HG03066 (cell line): ENCODE measurements around the gene TDRD5.

ENCODE experiments used
- ATAC-seq: cut with Tn5 transposase; IDR thresholded peaks from one replicate; pipeline ENCODE4 v1.9.1; 2021; ENCODE audit warnings: low read depth; ENCODE audit not compliant: unreplicated experiment

TDRD5 gene, protein sequence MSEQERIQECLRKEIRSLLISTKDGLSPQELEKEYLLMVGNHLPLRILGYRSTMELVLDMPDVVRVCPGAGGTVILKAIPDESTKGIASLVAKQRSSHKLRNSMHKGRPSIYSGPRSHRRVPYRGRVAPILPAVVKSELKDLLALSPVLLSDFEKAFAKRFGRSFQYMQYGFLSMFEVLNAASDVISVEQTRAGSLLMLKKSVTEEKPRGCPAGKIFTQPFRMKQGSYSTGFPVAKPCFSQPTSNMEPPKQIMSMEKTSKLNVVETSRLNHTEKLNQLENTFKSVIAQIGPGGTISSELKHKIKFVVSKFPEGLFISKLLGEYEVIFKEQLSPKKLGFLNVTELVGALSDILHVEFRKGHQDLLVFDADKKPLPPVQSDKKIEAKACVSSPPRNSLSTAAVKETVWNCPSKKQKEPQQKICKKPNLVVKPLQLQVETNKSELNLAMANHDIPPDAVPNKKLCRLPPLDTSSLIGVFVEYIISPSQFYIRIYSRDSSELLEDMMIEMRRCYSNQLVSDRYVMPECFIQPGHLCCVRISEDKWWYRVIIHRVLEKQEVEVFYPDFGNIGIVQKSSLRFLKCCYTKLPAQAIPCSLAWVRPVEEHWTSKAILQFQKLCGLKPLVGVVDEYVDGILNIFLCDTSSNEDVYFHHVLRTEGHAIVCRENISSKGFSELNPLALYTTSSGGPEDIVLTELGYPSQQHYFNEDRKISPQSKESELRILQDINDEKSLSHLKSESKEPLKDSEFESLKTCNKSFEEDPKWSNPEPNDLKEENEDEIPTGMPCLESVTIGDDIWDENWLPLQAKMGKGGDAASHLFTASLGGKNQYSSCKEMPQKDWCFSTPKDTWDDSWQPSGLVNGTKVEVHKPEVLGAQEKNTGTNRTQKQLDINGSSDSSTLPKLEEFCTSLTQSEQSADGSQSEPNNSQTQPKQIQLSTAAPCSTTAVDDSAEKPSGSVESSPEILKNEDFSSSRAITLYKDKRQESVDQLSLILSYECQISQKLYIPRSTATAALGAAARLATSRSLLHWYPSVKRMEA

DNA sequence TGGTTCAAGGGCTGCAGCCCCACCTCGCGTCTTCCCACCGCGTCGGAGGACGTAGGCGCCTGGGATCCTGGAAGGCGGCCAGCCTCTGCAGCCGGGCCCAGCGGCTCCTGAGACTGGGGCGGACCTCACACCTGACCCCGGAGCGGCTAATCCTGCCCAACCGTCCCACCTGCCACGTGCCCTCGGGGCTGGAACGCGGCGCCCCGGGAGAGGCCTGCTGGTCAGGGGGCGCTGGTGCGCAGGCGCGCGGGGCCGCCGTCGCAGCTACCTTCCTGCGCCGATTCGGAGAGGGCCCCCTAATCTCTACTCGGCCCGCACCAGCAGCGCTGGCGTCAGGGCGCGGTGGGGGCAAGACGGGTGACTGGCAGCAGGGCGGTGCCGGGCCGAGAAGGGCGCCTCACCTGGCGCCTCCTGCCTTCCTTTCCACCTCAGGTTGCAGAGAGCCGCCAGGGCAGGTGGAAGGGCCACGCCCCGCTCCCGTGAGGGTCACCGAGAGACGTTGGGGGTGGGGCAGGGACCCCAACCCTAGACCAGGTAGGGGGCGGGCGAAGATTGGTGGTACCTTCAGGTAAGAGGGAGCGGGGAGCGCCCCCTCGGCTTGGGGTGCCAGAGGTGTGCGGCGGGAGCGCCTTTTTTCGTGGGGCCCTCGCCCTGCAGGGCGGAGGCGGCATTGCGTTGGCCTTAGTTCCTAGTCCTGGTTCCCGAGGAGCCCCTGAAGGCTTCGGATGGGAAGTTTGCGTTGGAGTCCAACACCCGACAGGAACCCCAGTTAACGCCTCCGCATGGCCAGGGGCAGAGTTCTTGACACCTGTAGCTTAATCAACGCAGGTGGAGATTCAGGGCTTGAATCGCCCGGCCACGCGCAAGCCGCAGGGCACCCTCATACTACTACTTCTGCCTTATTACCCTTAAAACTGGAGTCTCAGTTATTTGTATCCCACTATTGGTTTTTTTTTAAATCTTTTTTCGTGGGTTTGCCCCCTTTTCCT is at the start of gene TDRD5:
TSS of gene TDRD5 (plus strand) at position 241 of the 989 bp plus-strand sequence. CDS start 784 bp downstream, outside the sequence.
- ATAC-seq: no peak

DNA sequence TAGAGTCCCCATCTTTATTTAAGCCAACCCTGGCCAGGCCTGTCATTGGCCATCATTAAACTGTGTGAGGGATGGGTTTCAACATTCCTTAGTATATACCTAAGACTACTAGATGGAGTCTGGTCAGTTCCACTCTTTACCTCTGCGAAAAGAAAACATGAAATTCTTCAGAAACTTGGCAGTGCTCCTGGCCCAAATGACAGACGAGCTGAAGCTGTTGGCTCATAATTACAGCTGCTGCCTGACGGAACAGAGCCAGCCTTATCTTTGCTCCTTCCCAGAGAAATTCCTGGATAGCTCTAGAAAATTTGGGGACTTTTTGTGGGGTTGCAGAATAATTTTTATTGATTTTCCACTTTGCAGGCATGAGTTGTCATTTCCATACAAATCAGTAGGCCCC is 46.3 kb upstream of the TDRD5 start:
- ATAC-seq: no peak

DNA sequence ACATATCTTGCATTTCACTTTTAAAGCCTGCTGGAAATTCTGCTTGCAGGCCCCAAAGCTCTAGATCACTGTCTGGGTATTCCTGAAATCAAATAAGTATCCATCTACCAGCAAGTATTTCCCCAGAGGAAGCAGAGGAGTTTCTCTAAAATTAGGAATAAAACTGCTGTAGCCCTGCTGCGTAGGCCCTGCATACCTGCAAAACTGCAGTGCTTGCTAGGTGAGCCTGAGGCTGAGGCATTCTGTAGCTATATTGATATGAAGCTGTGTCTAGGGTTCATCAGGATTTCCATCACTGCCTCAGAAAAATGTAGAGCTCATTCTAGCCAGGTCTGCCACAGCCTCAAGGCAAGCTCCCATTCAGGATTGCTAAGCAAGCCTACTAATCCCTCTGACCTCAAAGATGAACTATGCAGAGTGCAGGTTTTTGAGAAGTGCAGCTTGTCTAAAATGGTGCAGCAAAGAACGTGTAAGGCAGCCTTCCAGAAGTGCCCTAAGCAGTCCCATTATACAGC is 44.6 kb upstream of the TDRD5 start:
- no peak for ATAC-seq

DNA sequence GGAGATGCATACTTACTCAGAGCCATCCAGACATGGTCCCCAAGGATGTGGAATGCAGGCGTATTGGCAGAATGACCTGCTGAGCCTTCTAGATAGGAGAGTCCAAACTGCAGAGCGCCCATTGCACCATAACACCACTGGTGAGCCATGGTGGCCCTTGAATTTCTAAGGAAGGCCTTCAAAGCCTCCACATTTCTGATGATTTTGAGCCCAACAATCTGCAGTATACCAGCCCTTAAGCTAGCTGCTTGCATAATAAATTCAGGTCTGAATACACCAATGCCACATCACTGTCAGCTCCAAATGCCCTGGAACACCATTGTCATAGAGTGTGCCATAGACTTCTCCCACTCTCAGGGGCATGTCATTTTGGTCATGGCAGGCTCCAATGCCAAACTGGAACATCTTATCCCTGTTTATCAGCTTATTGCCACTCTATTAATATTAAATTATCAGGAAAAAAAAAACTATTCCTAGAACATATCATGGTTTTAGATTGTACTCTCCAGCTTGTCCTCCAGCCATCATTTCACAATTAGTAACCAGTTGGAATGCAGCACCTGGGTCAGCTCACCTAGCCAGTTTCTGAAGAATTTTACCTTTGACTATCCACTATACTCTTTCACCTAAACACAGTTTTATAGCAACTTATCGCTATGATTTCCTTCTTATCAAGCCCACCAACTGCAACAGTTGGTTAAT is 42.8 kb upstream of the TDRD5 start:
- ATAC-seq: no peak

DNA sequence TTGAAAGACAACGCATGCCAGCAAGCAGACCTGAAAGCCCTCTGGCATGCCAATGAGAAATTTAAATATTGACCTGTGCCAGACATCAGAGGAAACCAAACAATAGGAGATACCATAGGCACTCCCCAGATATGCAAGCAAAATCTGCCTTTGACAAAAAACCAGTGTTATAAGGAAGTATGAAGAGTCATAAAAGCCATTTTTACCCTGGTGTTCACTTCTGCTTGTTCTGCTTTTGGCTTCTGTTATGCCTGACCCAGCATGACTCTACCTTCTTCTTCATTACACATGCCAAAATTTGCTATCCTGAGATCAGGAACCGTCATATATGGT is 42.3 kb upstream of the TDRD5 start:
- no peak for ATAC-seq

DNA sequence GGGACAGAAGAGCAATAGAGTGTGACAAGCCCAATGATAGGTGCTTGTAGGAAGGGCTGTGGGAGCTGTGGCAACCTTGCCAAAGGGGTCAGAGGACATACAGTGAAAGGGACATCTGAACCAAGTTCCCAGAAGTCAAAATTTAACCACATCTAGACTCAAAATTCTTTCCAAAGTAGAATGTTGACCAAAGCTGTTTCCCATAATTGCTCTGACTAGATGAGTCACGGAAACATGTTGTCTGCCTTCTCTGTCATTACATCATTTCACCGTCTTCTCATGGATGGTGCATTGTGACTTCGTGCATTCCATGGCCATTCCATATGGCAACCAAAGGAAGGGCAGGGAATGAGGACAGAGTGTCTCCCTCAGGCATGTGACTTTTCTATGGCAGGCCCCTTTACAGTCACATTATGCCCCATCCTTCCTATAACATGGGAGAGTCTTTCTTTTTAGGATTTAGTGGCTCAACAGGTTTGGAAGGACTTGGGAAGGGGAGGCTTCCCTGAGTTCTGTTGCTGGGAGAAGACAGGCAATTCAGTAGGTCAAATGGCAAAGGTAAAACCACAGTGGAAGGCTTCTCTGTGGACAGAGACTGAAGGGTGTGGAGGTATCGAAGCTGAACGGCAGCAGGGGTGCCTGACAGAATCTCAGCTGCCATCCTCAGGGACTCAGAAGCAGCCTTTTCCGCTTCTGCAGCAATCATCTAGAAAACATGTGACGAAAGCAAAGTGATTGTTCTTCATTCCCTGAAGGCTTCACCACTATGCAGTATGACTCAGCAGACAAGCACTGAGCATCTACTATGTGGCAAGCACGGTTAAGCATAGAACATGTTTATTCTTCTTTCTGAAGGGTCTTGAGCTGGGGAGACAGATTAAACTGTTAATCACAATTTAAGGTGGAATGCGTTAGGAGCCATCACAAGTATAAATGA is 40.6 kb upstream of the TDRD5 start:
- ATAC-seq: no peak

DNA sequence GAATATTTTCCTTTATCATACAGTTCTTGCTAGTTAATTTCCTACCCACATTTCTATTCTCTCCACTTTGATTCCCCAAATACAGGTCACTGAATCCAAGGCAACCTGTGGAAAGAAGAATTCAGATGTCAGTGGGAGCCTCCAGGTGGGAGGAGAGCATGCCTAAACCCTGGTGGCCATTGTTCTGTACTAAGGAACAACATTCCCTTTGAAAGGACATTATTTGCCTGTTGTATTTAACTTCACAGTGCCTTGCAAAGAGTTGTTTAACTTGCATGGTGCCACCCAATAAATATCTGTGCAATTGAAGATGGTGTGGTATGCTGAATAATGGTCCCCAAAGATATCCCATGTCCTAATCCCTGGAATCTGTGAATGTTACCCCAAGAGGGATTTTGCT is 37.2 kb upstream of the TDRD5 start:
- ATAC-seq: no peak

DNA sequence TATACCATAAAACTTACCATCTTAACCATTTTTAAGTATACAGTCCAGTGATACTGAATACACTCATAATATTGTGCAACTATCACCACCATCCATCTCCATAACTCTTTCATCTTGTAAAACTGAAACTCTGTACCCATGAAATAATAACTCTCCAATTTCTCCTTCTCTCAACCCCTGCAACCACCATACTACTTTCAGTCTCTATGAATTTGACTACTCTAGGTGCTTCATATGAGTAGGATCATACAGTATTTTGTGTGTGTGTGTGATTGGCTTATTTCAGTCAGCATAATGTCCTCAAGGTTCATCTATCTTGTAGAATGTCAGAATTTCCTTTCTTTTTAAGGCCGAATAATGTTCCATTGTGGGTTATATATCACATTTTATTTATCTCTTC is 33.6 kb upstream of the TDRD5 start:
- no peak for ATAC-seq

DNA sequence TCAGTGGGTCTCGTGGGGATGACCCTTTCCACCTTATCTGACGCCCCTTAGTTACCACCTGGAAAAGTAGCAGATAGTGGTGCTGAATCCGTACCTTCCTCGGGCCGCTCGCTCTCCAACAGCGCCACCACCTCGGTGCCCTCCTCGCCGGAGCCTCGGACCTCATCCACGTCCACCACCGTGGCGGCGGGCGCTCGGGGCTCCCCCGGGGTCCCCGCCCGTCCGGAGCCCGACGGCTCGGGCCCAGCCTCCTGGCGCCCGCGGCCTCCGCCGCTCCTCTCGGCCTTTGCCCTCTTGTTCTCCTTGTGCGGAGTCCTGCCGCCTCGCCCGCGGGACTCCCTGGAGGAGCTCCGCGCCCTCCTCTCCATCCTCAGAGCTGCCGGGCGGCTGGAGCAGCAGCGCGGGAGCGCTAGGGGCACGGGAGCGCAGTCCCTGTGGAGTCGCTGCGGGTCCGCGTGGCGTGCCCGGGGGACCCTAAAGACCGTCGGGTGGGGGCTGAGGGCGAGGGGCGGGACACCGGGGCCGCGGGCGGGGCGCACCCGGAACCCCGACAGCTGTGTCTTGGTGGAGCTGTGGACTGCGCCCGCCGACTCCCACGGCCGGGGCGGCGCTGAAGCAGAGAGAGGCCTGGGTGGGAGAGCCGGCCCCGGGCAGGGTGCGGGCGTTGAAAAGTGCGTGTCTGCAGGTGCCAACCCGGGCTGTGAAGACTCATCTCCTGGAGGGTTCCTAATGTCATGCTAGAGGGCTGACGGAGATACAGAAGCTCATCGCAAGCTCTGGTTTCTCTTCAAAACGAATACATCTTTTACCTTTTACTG is 15.9 kb upstream of the TDRD5 start, which contains the start of gene NPHS2:
TSS of gene NPHS2 (minus strand) at position 452 of the 818 bp plus-strand sequence. CDS start at position 368, 84 bp downstream.
- ATAC-seq: no peak

DNA sequence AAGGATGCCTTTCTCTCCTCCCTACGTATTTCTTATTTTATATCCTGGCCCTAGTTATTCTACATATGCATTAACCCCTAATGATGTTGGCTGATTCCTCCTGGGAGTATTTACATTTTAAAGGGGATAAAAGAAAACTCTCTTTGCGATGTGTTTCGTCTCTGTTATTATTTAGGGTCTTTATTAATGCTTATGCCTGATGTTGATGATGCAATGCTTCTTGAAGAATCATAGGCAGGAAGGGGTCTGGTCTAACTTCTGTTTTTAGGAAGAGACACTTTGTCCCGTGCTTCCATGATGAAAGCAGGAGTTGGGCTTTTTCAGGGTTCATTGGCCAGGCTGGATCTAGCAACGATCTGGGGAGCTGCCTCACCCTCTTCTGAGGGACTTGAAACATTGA is 15.1 kb upstream of the TDRD5 start:
- ATAC-seq: no peak

DNA sequence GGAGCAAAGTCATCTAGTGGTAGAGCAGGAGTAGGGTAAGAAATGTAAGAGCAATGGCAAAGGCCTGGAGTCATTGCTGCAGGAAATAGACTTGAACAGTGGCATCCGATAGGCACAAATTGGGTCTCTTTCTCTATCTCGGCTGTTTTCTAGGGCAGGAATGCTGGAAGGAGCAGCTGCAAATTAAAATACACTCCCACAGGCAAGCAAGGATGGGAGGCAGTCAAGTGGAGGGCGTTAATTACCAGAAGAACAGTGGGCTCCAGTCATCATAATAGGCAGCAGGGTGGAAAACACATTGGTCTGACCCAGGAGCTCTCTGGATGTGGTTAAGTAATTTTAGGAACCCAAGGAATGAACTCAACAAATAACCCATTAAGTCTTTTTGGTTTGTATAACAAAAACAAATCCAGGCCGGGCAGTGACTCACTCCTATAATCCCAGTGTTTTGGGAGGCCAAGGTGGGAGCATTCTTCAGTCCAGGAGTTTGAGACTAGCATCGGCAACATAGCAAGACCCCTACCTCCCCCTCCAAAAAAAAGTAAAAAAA is 7.8 kb upstream of the TDRD5 start:
- ATAC-seq: no peak

DNA sequence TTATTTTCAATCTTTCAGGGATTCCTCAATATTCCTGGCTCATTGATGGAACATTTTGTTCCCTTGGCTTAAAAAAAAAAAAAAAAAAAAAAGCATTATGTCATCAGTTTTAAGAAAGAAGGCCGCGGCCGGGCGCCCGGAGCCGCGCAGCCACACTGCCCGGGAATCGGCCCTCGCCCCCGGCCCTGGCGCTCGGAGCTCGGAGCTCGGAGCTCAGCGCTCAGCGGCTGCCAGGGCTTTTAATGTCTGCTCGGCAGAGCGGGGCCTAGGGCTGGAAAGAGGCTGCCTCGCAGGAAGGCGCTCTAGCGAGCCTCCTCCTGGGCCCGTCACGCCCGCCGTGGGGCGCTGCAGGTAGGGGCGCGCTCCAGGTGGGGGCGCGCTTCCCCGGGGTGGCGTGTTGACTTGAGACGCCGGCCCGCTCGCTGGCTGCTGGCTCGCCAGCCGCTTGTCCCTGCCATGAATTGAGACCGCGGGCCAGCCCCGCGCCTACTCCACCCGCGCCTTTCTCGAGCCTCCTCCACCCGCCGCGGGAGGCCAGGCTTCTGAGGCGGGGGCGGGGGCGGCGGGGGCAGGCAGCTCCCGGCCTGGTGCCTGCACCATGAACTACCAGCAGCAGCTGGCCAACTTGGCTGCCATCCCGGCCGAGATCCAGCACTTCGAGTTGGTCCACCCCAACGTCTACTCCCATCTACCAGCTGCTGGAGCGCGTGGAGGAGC is 5.4 kb upstream of the TDRD5 start:
- no peak for ATAC-seq

DNA sequence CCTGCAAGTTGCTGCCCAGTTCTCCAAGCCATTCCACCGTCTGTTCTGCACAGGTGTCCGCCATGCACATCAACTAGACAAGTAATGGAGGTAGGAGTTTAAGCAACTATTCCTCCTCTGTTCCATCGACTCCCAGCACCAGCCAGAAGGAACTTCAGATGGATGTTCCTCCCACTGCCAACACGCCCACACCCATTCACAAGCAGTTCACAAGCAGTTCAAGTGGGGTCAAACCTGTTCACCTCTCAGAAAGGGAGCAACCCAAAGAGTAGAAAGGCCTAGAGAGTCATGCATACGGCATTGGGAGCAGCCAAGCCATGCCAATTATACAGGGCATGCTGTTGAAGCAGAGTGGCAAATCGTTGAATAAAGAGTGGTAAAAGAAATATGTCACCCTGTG is 4.3 kb upstream of the TDRD5 start:
- no peak for ATAC-seq

DNA sequence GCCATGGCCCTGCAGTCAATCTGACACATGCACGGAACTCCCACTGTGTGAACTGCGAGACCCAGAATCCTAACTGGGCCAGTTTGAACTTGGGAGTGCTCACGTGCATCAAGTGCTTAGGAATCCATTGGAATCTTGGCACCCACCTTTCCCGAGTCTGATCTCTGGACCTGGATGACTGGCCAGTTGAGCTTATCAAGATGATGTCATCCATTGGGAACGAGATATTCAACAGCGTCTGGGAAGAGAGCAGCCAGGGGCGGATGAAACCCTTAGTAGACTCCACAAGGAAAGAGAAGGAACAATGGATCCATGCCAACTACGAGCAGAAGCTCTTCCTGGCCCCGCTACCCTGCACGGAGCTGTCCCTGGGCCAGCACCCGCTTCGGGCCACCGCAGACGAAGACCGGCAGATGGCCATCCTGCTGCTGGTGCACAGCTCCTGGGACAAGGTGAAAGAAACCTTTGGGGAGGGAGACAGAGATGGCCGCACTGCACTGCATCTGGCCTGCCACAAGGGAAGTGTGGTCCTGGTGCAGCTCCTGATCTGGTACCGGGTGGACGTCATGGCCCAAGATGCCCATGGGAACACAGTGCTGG is 3.1 kb upstream of the TDRD5 start:
- no peak for ATAC-seq

DNA sequence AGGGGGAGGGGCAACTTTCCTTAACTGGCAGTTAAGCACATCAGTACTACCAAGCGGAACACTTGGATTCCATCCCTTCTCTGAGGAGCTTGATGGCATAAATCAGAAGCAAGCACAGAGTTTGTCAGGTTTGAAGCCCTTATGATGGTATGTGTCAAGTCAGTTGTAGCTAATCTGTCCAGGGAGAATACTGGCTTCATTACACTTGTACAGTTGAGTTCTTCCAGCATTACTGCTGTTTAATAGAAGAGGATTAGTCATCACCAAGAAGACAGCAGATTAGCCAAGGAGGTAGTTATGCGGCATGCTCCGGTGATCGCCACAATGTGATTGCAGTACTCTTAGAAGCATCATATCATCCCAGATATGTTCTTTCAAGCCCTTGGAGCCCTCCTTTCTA is 2.1 kb upstream of the TDRD5 start:
- ATAC-seq: no peak

DNA sequence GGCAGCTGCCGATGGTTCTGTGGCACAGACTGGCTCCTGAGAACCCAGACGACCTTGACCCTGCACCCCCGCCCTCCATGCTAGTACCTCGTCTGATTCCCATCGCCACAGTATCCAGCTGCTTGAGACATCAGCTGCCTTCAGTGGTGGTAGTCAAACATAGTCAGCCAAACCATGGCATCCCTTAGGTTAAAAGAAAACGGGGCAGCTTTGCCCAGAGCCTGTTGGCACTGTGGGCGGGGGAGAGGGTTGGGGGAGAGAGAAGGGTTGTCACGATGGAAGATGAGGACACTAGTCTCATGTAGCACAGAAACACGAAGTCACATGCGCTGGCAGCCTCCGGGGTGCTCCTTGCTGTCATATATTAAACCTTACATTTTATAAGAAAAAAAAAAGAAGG is 961 bp upstream of the TDRD5 start:
- ATAC-seq: no peak
